A549 (cell line): ENCODE measurements around the gene NRG3. TPM values are rescaled to one million over a fixed set of nuclear protein-coding genes. Genes with fewer than 3 reads are reported as not detected.
A peak's percentile ranks its signal among the peaks of the same experiment; 100 is the strongest.

Experiments used
- ATAC-seq, 2 experiments: fragments of 200-7000 bp in 1 of 2; fragments of >200 bp in 1 of 2; cut with Nextera tagmentation in 1 of 2; cut with Tn5 transposase in 1 of 2; 3 replicates each; pipeline versions ENCODE4 v1.8.0 to v1.9.1; 2018 to 2020; ENCODE audit warnings: mild to moderate bottlenecking in 1 of 2, moderate library complexity in 1 of 2
- CTCF ChIA-PET: fragments of 300-600 bp; sonication (Branson Sonifier 250); formaldehyde crosslinking; extraction: SDS; loops from one replicate; lab custom pipeline; 2021; ENCODE audit warnings: antibody characterized with exemption, inconsistent platforms; lab: Yijun Ruan, JAX
- POLR2A ChIA-PET: fragments of 350-600 bp; formaldehyde crosslinking; extraction: SDS; loops from one replicate; lab custom pipeline; 2021; ENCODE audit warnings: antibody characterized with exemption, inconsistent platforms; lab: Yijun Ruan, JAX
- DNase-seq, 2 experiments: peaks; one replicate each; pipeline versions ENCODE4 v3.0.0 to v3.0.0-alpha.2; 2011 to 2016; ENCODE audit warnings: low read depth in 1 of 2, low spot score in 1 of 2
- FAIRE-seq: peaks from 2 replicates; lab custom pipeline; 2011; peaks lifted over from hg19 to GRCh38; lab: Jason Lieb, UNC
- H3K27ac ChIP-seq, 2 experiments: fragments of >200 bp; sonication (Bioruptor Twin); formaldehyde crosslinking; 3 replicates each; pipeline ENCODE4 v1.5.1; 2016 to 2017
- H3K4me1 ChIP-seq: fragments of >200 bp; sonication (Bioruptor Twin); formaldehyde crosslinking; 3 replicates; pipeline ENCODE4 v1.6.1; 2016
- H3K4me2 ChIP-seq: fragments of >200 bp; sonication (Bioruptor Twin); formaldehyde crosslinking; 3 replicates; pipeline ENCODE4 v1.6.1; 2016
- H3K4me3 ChIP-seq: fragments of >200 bp; sonication (Bioruptor Twin); formaldehyde crosslinking; 3 replicates; pipeline ENCODE4 v1.5.1; 2016
- H3K9me3 ChIP-seq: fragments of >200 bp; sonication (Bioruptor Twin); formaldehyde crosslinking; 3 replicates; pipeline ENCODE4 v1.6.1; 2016
- CBX2 ChIP-seq: fragments of 200-600 bp; sonication (generic); IDR thresholded peaks from 2 replicates; pipeline ENCODE4 v1.6.1; 2016; ENCODE audit warnings: low read depth, mild to moderate bottlenecking, borderline replicate concordance
- CBX8 ChIP-seq: fragments of 200-600 bp; sonication (generic); IDR thresholded peaks from 2 replicates; pipeline ENCODE4 v1.6.1; 2016
- EHF ChIP-seq: fragments of 250-450 bp; sonication (Bioruptor Pico); IDR thresholded peaks from 2 replicates; pipeline ENCODE4 v1.5.0; 2020; ENCODE audit warnings: mild to moderate bottlenecking
- FOSL2 ChIP-seq, 2 experiments: fragments of 450-650 bp in 1 of 2; fragments of >200 bp in 1 of 2; sonication (Bioruptor Twin) in 1 of 2; formaldehyde crosslinking; IDR thresholded peaks; 2 replicates each; pipeline versions ENCODE4 v1.5.0 to v1.6.1; 2016 to 2020; ENCODE audit warnings: mild to moderate bottlenecking in 1 of 2, moderate library complexity in 1 of 2
- FOXS1 ChIP-seq: fragments of 250-450 bp; sonication (Bioruptor Pico); IDR thresholded peaks from 2 replicates; pipeline ENCODE4 v1.5.0; 2020; ENCODE audit warnings: mild to moderate bottlenecking, moderate library complexity
- HMGXB4 ChIP-seq: fragments of 250-450 bp; sonication (Bioruptor Pico); IDR thresholded peaks from 2 replicates; pipeline ENCODE4 v1.5.0; 2021; ENCODE audit warnings: mild to moderate bottlenecking, moderate library complexity, borderline replicate concordance
- JUN ChIP-seq, 2 experiments: fragments of >200 bp; sonication (Bioruptor Twin); formaldehyde crosslinking; IDR thresholded peaks; 2 replicates in 1 of 2; 3 replicates in 1 of 2; pipeline ENCODE4 v1.6.1; 2016 to 2017
- KDM1A ChIP-seq: fragments of 200-600 bp; sonication (generic); IDR thresholded peaks from 2 replicates; pipeline ENCODE4 v1.6.1; 2016; ENCODE audit warnings: low read depth, mild to moderate bottlenecking
- MAFK ChIP-seq: fragments of 450-650 bp; IDR thresholded peaks from 2 replicates; pipeline ENCODE4 v1.6.1; 2014; ENCODE audit not compliant: partially characterized antibody
- NFE2L2 ChIP-seq: fragments of 150-350 bp; conservative IDR thresholded peaks from 2 replicates; pipeline ENCODE4 v1.6.1; 2014; ENCODE audit warnings: low read length
- NPAS2 ChIP-seq: fragments of 250-450 bp; sonication (Bioruptor Pico); IDR thresholded peaks from 2 replicates; pipeline ENCODE4 v1.8.0; 2022; ENCODE audit warnings: mild to moderate bottlenecking, moderate library complexity, borderline replicate concordance
- PBX3 ChIP-seq: IDR thresholded peaks from 2 replicates; pipeline ENCODE4 v1.6.1; 2012
- PHF8 ChIP-seq: fragments of 200-600 bp; sonication (generic); IDR thresholded peaks from 2 replicates; pipeline ENCODE4 v1.6.1; 2016; ENCODE audit warnings: low read depth, mild to moderate bottlenecking, antibody characterized with exemption, moderate library complexity, borderline replicate concordance
- RAD21 ChIP-seq, 2 experiments: fragments of >200 bp in 1 of 2; sonication (Bioruptor Twin) in 1 of 2; formaldehyde crosslinking in 1 of 2; IDR thresholded peaks in 1 of 2; conservative IDR thresholded peaks in 1 of 2; 2 replicates in 1 of 2; 3 replicates in 1 of 2; pipeline ENCODE4 v1.6.1; 2012 to 2018; ENCODE audit warnings: inconsistent platforms in 1 of 2
- RCOR1 ChIP-seq: fragments of 150-350 bp; IDR thresholded peaks from 2 replicates; pipeline ENCODE4 v1.6.1; 2014; ENCODE audit warnings: antibody characterized with exemption, low read length, low read depth
- REST ChIP-seq: fragments of 200-600 bp; sonication (generic); IDR thresholded peaks from 2 replicates; pipeline ENCODE4 v1.6.1; 2016; ENCODE audit warnings: antibody characterized with exemption, mild to moderate bottlenecking, moderate library complexity
- RFX5 ChIP-seq: fragments of 450-650 bp; IDR thresholded peaks from 2 replicates; pipeline ENCODE4 v1.7.1; 2014; ENCODE audit warnings: antibody characterized with exemption, mild to moderate bottlenecking, moderate library complexity
- TFCP2L1 ChIP-seq: fragments of 250-450 bp; sonication (Bioruptor Pico); IDR thresholded peaks from 2 replicates; pipeline ENCODE4 v1.5.0; 2021; ENCODE audit warnings: mild to moderate bottlenecking
- WGBS: methylation state at CpG from one replicate; pipeline ENCODE4 v1.1.6; 2017; ENCODE audit errors: missing lambda C conversion rate; 5-methylcytosine and 5-hydroxymethylcytosine counted together
- polyA plus RNA-seq, 4 experiments: library from polyadenylated mRNA; depleted of rRNA in 3 of 4; stranded (reverse); fragments of >200 nt; fragmentation: RNase III in 1 of 4; extraction: RNeasy Plus Mini Kit Qiagen cat#74134 plus additional on column Dnase treatment in 1 of 4; gene quantifications; 2 replicates in 3 of 4; 3 replicates in 1 of 4; pipeline ENCODE4 v1.2.3, GENCODE V29; 2011 to 2017
- TF ChIP-seq, protein P1 (sequence below): fragments of 150-350 bp; IDR thresholded peaks from 2 replicates; pipeline ENCODE4 v1.6.1; 2014; ENCODE audit warnings: low read depth, mild to moderate bottlenecking, low read length

The NRG3 gene
- polyA plus RNA-seq, 2 of the 4 experiments (the other 2 are of a cell fraction), result not detected

DNA sequence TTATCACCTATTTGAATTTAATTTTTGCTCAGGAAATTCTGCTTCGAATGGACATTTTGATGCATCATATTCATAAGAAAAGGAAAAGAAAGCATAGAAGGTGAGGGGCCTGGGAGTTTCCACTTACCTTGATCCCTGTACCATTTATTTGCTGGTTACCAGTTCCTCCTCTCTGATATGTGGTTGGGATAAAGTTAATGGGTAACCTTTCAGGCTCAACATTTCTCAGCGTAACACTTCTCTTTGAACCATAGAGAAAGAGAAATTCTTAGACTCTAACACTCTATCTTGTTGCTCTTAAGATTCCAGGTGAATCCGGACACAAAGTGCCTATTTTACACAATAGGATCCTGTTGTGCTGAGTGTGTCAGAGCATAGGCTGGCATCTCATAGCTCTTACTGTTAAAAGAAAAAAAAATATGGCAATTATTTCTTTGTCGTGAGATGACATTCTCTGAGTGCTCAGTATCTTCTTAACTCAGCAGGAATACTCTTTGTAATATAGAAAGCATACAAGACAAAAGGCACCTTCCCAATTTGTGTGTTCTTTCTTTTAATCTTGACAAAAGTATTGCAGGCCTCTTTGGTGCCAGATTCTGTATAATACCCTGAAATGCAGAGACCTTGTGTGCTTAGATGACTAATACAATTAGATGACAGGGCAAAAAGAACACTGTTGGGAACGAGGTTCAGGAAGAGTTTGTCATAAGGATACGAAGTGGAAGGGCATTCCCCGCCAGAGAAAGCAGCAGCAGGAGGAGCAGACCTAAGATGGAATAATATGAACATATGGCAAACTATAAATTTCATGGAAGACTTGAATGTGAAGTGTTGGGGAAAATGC lies 689.6 kb downstream of the NRG3 start:
- Histone ChIP-seq H3K27ac (peak overlapping the region; percentile 63 to 79), H3K4me1 (peaks cover 13% of the 10 kb centered on the region), H3K4me3 (no peak overlapping the region), H3K4me2 (peak overlapping the region; percentile 78), H3K9me3 (no peaks in the 10 kb centered on the region)
- no peak for FAIRE-seq
- TF ChIP-seq, protein P1, sequence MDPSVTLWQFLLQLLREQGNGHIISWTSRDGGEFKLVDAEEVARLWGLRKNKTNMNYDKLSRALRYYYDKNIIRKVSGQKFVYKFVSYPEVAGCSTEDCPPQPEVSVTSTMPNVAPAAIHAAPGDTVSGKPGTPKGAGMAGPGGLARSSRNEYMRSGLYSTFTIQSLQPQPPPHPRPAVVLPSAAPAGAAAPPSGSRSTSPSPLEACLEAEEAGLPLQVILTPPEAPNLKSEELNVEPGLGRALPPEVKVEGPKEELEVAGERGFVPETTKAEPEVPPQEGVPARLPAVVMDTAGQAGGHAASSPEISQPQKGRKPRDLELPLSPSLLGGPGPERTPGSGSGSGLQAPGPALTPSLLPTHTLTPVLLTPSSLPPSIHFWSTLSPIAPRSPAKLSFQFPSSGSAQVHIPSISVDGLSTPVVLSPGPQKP, result no peak
- TF ChIP-seq REST (no peak), MAFK (peak; percentile 94), NFE2L2 (peak; percentile 63), FOSL2 (IDR thresholded peaks at IDR 0.05) (no peak), FOSL2 (CRISPR knock-in tag; IDR thresholded peaks at IDR 0.05) (peak; percentile 76)
- POLR2A ChIA-PET, result interaction anchor here (0.5 kb wide), 1 partner anchor 231 kb away, joined by 4 read pairs; no protein-coding TSS in a partner anchor
- peak; percentile 10 to 80 for DNase-seq
- 4% methylated on average over 7 of the region's 7 CpGs for WGBS
- CTCF ChIA-PET, result interaction anchor here (1.4 kb wide), 1 partner anchor 15 kb away, joined by 5 read pairs; no protein-coding TSS in a partner anchor
- ATAC-seq, result peak; percentile 94 to 98

DNA sequence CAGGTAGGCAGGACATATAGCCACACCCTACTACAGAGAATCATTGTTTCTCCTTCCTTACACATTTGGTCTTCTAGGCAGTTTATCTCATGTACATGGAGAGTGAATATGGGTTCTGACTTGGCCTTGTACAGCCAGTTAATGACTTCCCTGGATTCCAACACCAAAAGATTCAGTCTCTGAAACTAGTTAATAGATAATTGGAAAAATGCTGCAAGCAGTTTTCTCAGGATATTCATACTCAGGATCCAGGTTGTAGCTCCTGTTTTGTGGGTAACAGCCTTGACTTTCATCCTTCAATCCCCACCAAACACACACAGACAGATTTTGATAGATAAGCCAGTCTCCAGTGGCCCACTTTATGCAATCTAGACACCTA lies 690.2 kb downstream of the NRG3 start:
- peak overlapping the region; percentile 78 for H3K4me2 ChIP-seq
- H3K27ac ChIP-seq, result peak overlapping the region; percentile 63 to 79
- ChIA-PET POLR2A (no interaction called here), CTCF (no interaction called here)
- H3K4me3 ChIP-seq, result no peak overlapping the region
- no peaks in the 10 kb centered on the region for H3K9me3 ChIP-seq
- DNase-seq, result no peak
- peaks cover 13% of the 10 kb centered on the region for H3K4me1 ChIP-seq
- ATAC-seq, result peak in 1 of 2 experiments; percentile 67; a peak in 2 of 6 replicates
- TF ChIP-seq PHF8, result no peak
- TF ChIP-seq FOSL2 (IDR thresholded peaks at IDR 0.05), result no peak
- TF ChIP-seq FOSL2 (CRISPR knock-in tag; IDR thresholded peaks at IDR 0.05), result no peak
- no peak for TF ChIP-seq JUN (IDR thresholded peaks at IDR 0.05)
- TF ChIP-seq NPAS2 (CRISPR knock-in tag), result no peak
- TF ChIP-seq TFCP2L1, result no peak
- TF ChIP-seq KDM1A, result no peak
- no peak for TF ChIP-seq HMGXB4 (CRISPR knock-in tag)
- no peak for TF ChIP-seq PBX3
- no peak for TF ChIP-seq RFX5
- no peak for TF ChIP-seq FOXS1 (CRISPR knock-in tag)
- TF ChIP-seq RAD21 (conservative IDR thresholded peaks at IDR 0.05 in 1 of 2, IDR thresholded peaks at IDR 0.05 in 1 of 2), result no peak
- no peak for TF ChIP-seq CBX2
- no peak for TF ChIP-seq CBX8
- no peak for TF ChIP-seq EHF (CRISPR knock-in tag)
- no peak for TF ChIP-seq RCOR1
- peak; percentile 18 for FAIRE-seq
